ENCODE data around the gene CADPS2.

The CADPS2 gene

DNA sequence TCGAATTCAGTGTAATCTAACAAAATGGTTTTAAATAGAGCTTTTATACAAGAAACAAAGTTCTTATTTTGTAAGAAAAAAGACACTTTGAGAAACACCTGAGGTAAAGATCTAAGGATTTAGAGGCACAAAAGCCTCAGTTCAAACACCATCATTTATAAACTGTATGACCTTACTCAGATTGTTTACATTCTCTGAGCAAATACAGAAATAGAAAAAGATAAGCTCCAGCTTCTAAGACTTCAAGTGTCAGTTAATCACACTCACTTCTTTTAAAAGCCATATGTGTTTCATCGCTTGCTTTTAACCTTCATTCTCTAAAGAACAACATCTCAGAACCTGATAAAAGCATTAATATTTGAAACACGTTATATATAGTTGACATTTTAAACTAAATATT, 27.9 kb downstream of the CADPS2 start:
- Histone ChIP-seq H3K4me1 (ENCODE audit: insufficient read depth, low read length) (no peaks in the 10 kb centered on the region), H3K27ac (ENCODE audit: low read length) (no peak overlapping the region), H3K9ac (ENCODE audit: low read depth, low read length) (no peak overlapping the region), H3K27me3 (ENCODE audit: insufficient read depth, low read length, poor library complexity) (no peaks in the 10 kb centered on the region), H3K4me2 (ENCODE audit: insufficient read depth, low read length) (no peak overlapping the region), H3K9me3 (ENCODE audit: insufficient read depth, low read length, severe bottlenecking) (no peaks in the 10 kb centered on the region), H4K20me1 (ENCODE audit: insufficient read depth, low read length) (no peaks in the 10 kb centered on the region), H3K4me3 (ENCODE audit: low read depth in 1 of 2, low read length in 2 of 2) (no peak overlapping the region), H3K79me2 (ENCODE audit: insufficient read depth, low read length) (no peaks in the 10 kb centered on the region), H3K36me3 (ENCODE audit: insufficient read depth, low read length) (no peaks in the 10 kb centered on the region), H2AFZ (ENCODE audit: low read depth, low read length) (no peak overlapping the region)
- DNase-seq = no peak
- TF ChIP-seq EZH2 (IDR thresholded peaks at IDR 0.05; ENCODE audit: borderline replicate concordance, low read depth, low read length, severe bottlenecking) = no peak
- TF ChIP-seq, protein P1, sequence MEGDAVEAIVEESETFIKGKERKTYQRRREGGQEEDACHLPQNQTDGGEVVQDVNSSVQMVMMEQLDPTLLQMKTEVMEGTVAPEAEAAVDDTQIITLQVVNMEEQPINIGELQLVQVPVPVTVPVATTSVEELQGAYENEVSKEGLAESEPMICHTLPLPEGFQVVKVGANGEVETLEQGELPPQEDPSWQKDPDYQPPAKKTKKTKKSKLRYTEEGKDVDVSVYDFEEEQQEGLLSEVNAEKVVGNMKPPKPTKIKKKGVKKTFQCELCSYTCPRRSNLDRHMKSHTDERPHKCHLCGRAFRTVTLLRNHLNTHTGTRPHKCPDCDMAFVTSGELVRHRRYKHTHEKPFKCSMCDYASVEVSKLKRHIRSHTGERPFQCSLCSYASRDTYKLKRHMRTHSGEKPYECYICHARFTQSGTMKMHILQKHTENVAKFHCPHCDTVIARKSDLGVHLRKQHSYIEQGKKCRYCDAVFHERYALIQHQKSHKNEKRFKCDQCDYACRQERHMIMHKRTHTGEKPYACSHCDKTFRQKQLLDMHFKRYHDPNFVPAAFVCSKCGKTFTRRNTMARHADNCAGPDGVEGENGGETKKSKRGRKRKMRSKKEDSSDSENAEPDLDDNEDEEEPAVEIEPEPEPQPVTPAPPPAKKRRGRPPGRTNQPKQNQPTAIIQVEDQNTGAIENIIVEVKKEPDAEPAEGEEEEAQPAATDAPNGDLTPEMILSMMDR (IDR thresholded peaks at IDR 0.05; ENCODE audit: borderline replicate concordance, extremely low read depth, low read length, poor library complexity, severe bottlenecking) = no peak
- no peak for ATAC-seq (ENCODE audit: insufficient read depth, low read depth)

GRCh38 chr7:122850528-122850927, 35.7 kb downstream of the CADPS2 start:
- no peak overlapping the region for H3K4me3 ChIP-seq (ENCODE audit: low read depth in 1 of 2, low read length in 2 of 2)
- no peaks in the 10 kb centered on the region for H3K36me3 ChIP-seq (ENCODE audit: insufficient read depth, low read length)
- H4K20me1 ChIP-seq (ENCODE audit: insufficient read depth, low read length) = no peaks in the 10 kb centered on the region
- no peaks in the 10 kb centered on the region for H3K79me2 ChIP-seq (ENCODE audit: insufficient read depth, low read length)
- no peak overlapping the region for H2AFZ ChIP-seq (ENCODE audit: low read depth, low read length)
- no peaks in the 10 kb centered on the region for H3K9me3 ChIP-seq (ENCODE audit: insufficient read depth, low read length, severe bottlenecking)
- no peak overlapping the region for H3K27ac ChIP-seq (ENCODE audit: low read length)
- H3K9ac ChIP-seq (ENCODE audit: low read depth, low read length) = no peak overlapping the region
- no peak for ATAC-seq (ENCODE audit: insufficient read depth, low read depth)
- no peaks in the 10 kb centered on the region for H3K4me1 ChIP-seq (ENCODE audit: insufficient read depth, low read length)
- no peaks in the 10 kb centered on the region for H3K27me3 ChIP-seq (ENCODE audit: insufficient read depth, low read length, poor library complexity)
- DNase-seq = no peak
- no peak overlapping the region for H3K4me2 ChIP-seq (ENCODE audit: insufficient read depth, low read length)
- no peak for TF ChIP-seq EZH2 (IDR thresholded peaks at IDR 0.05; ENCODE audit: borderline replicate concordance, low read depth, low read length, severe bottlenecking)
- TF ChIP-seq, protein P1 (IDR thresholded peaks at IDR 0.05; ENCODE audit: borderline replicate concordance, extremely low read depth, low read length, poor library complexity, severe bottlenecking) = no peak

DNA sequence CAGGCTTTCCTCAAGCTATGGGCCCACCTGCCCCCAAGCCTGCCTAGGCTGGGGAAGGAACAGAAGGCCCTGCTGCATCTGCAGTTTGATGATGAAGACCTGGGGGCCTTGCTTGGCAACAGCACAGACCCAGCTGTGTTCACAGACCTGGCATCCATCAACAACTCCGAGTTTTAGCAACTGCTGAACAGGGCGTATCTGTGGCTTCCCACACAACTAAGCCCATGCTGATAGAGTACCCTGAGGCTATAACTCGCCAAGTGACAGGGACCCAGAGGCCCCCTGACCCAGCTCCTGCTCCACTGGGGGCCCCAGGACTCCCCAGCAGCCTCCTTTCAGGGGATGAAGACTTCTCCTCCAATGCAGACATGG, 36.3 kb downstream of the CADPS2 start:
- Histone ChIP-seq H3K4me2 (ENCODE audit: insufficient read depth, low read length) (no peak overlapping the region), H3K4me3 (ENCODE audit: low read depth in 1 of 2, low read length in 2 of 2) (no peak overlapping the region), H3K79me2 (ENCODE audit: insufficient read depth, low read length) (no peaks in the 10 kb centered on the region), H2AFZ (ENCODE audit: low read depth, low read length) (no peak overlapping the region), H3K27me3 (ENCODE audit: insufficient read depth, low read length, poor library complexity) (no peaks in the 10 kb centered on the region), H3K27ac (ENCODE audit: low read length) (no peak overlapping the region), H3K4me1 (ENCODE audit: insufficient read depth, low read length) (no peaks in the 10 kb centered on the region), H4K20me1 (ENCODE audit: insufficient read depth, low read length) (no peaks in the 10 kb centered on the region), H3K9me3 (ENCODE audit: insufficient read depth, low read length, severe bottlenecking) (no peaks in the 10 kb centered on the region), H3K36me3 (ENCODE audit: insufficient read depth, low read length) (no peaks in the 10 kb centered on the region), H3K9ac (ENCODE audit: low read depth, low read length) (no peak overlapping the region)
- DNase-seq (no peak), ATAC-seq (ENCODE audit: insufficient read depth, low read depth) (no peak)
- TF ChIP-seq EZH2 (IDR thresholded peaks at IDR 0.05; ENCODE audit: borderline replicate concordance, low read depth, low read length, severe bottlenecking) = no peak
- TF ChIP-seq, protein P1 (IDR thresholded peaks at IDR 0.05; ENCODE audit: borderline replicate concordance, extremely low read depth, low read length, poor library complexity, severe bottlenecking) = no peak
